Calu3 (cell line): ENCODE data around the gene SLMAP. TPM values are rescaled to one million over a fixed set of nuclear protein-coding genes. Genes with fewer than 3 reads are reported as not detected.

Experiments
- BruUV-seq: library from RNA; stranded (reverse); fragments of 400-500 nt; replicated peaks from 2 replicates; lab custom pipeline; 2021; lab: Mats Ljungman, UMichigan
- CTCF ChIA-PET: fragments of 300-600 bp; sonication (Branson Sonifier 250); formaldehyde crosslinking; loops from one replicate; lab custom pipeline; 2022; ENCODE audit warnings: antibody characterized with exemption; lab: Charles Lee
- DNase-seq: peaks from one replicate; pipeline ENCODE4 v3.0.0; 2022
- H3K27ac Mint-ChIP-seq: one replicate; pipeline ENCODE4 v1.8.0; 2022; ENCODE audit warnings: mixed read lengths; ENCODE audit not compliant: unreplicated experiment
- H3K27me3 Mint-ChIP-seq: one replicate; pipeline ENCODE4 v1.8.0; 2022; ENCODE audit warnings: mixed read lengths; ENCODE audit not compliant: unreplicated experiment
- H3K36me3 Mint-ChIP-seq: one replicate; pipeline ENCODE4 v1.8.0; 2022; ENCODE audit warnings: mild to moderate bottlenecking, moderate library complexity, mixed read lengths; ENCODE audit not compliant: insufficient read depth, unreplicated experiment
- H3K4me1 Mint-ChIP-seq: one replicate; pipeline ENCODE4 v1.8.0; 2022; ENCODE audit warnings: mild to moderate bottlenecking, low read depth, mixed read lengths; ENCODE audit not compliant: unreplicated experiment
- H3K4me3 Mint-ChIP-seq: one replicate; pipeline ENCODE4 v1.8.0; 2022; ENCODE audit warnings: mild to moderate bottlenecking, low read depth, moderate library complexity, mixed read lengths; ENCODE audit not compliant: unreplicated experiment
- H3K9me3 Mint-ChIP-seq: one replicate; pipeline ENCODE4 v1.8.0; 2022; ENCODE audit warnings: low read depth, mixed read lengths; ENCODE audit not compliant: unreplicated experiment
- intact Hi-C: fragments of 100-400 bp; cut with micrococcal nuclease; formaldehyde crosslinking; loops from one replicate; pipeline ENCODE4 v1.10.0; 2022; ENCODE audit not compliant: unreplicated experiment
- total RNA-seq: library from RNA; stranded (reverse); gene quantifications from 2 replicates; pipeline ENCODE4 v1.2.3, GENCODE V29; 2022
- TF ChIP-seq, protein P1 (sequence below): fragments of 200-600 bp; IDR thresholded peaks from one replicate; pipeline ENCODE4 v1.8.0; 2022; ENCODE audit warnings: antibody characterized with exemption; ENCODE audit not compliant: unreplicated experiment

The SLMAP gene
- total RNA-seq, 1 experiment from 2014 or later, result 114 TPM

DNA sequence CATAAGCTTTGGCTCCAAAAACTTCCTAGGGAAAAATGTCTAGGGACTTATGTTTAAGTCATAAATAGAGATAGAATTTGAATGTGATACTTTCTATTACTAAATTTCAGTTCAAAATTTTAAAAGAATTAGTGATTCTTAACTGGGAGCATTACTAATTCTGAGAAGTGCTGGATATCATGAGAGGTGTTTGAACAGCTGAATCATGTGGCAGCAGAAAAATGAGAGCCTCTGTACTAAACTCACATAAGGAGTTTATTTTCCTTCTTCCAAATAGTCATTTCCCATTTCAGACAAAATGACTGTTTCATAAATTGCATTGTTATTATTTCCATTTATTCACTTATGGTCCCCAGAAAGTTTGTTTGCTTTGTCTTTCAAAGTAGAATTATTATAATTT is 62.7 kb downstream of the SLMAP start:
- H3K27ac Mint-ChIP-seq, result no peak overlapping the region
- H3K27me3 Mint-ChIP-seq, result no peaks in the 10 kb centered on the region
- TF ChIP-seq, protein P1, sequence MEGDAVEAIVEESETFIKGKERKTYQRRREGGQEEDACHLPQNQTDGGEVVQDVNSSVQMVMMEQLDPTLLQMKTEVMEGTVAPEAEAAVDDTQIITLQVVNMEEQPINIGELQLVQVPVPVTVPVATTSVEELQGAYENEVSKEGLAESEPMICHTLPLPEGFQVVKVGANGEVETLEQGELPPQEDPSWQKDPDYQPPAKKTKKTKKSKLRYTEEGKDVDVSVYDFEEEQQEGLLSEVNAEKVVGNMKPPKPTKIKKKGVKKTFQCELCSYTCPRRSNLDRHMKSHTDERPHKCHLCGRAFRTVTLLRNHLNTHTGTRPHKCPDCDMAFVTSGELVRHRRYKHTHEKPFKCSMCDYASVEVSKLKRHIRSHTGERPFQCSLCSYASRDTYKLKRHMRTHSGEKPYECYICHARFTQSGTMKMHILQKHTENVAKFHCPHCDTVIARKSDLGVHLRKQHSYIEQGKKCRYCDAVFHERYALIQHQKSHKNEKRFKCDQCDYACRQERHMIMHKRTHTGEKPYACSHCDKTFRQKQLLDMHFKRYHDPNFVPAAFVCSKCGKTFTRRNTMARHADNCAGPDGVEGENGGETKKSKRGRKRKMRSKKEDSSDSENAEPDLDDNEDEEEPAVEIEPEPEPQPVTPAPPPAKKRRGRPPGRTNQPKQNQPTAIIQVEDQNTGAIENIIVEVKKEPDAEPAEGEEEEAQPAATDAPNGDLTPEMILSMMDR, result no peak
- H3K9me3 Mint-ChIP-seq, result no peaks in the 10 kb centered on the region
- H3K36me3 Mint-ChIP-seq, result no peaks in the 10 kb centered on the region
- DNase-seq, result no peak
- intact Hi-C loops, result no loop called here
- CTCF ChIA-PET, result no interaction called here
- no TSS peak for BruUV-seq
- peaks cover 28% of the 10 kb centered on the region for H3K4me1 Mint-ChIP-seq
- H3K4me3 Mint-ChIP-seq, result no peak overlapping the region

DNA sequence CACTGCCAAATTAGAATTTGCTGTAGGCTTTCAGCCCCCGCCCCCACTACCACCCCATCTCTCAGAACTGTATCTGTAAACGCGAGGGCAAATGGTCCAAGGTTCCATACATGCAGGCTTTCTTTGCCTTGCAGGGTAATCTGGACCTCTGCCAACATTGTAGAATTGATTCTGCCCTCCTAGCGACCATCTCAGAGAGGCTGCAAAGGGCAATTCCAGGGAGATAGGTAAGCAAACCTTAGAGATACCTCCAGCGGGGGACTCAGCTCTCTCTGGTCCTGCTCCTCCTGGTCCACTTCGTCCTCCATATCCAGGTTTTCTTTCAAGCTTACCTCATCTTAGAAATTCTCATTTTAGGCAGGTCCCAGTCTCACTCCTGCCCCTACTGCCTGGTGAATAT is 64.4 kb downstream of the SLMAP start:
- no peaks in the 10 kb centered on the region for H3K36me3 Mint-ChIP-seq
- no peaks in the 10 kb centered on the region for H3K27me3 Mint-ChIP-seq
- no peak overlapping the region for H3K4me3 Mint-ChIP-seq
- BruUV-seq, result no TSS peak
- CTCF ChIA-PET, result no interaction called here
- DNase-seq, result no peak
- no peak overlapping the region for H3K27ac Mint-ChIP-seq
- TF ChIP-seq, protein P1, result no peak
- peaks cover 28% of the 10 kb centered on the region for H3K4me1 Mint-ChIP-seq
- H3K9me3 Mint-ChIP-seq, result no peaks in the 10 kb centered on the region
- intact Hi-C loops, result no loop called here

DNA sequence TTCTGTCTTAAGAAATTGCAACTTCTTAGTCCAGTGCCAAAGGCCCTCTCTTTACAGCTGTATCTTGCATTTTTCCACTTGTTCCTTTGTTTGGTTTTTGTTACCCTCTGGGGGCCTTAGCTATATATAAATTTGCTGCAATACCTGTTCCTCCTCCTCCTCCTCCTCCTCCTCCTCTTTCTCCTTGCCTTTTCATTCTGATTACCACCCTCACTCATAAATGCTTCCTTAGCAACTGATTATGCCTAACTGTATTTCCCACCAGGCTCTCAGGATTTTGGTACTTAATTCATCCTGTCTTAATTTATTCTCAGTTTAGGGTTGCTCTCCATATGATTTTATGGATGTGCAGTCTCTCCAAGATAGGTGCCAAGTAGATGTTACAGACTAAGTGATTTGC is 65.7 kb downstream of the SLMAP start:
- Mint-ChIP-seq H3K36me3 (no peaks in the 10 kb centered on the region), H3K27ac (no peak overlapping the region), H3K4me1 (peaks cover 32% of the 10 kb centered on the region), H3K27me3 (no peaks in the 10 kb centered on the region), H3K4me3 (no peak overlapping the region), H3K9me3 (no peaks in the 10 kb centered on the region)
- no TSS peak for BruUV-seq
- TF ChIP-seq, protein P1, result no peak
- intact Hi-C loops, result no loop called here
- CTCF ChIA-PET, result no interaction called here
- no peak for DNase-seq

DNA sequence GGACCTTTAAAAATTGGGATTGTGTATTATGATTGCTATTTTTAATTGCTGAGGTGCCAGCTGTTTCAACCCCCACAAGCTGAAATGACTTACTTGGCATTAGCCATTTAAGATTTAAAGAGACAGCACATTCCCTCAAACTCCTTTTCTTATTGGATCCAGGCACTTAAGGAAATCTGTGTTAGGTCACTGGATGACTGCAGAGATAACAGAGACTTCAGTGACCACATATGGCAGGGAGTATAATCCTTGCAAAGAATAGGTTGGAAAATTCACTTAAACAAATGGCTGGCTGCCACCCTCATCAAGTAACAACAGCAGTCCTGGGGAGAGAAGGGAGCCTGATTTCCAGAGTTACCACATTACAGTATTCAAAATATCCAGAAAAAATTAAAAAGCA is 66.6 kb downstream of the SLMAP start:
- TF ChIP-seq, protein P1, result no peak
- Mint-ChIP-seq H3K36me3 (no peaks in the 10 kb centered on the region), H3K4me3 (no peak overlapping the region), H3K9me3 (no peaks in the 10 kb centered on the region), H3K27me3 (no peaks in the 10 kb centered on the region), H3K27ac (no peak overlapping the region), H3K4me1 (peaks cover 35% of the 10 kb centered on the region)
- DNase-seq, result no peak
- intact Hi-C loops, result no loop called here
- CTCF ChIA-PET, result no interaction called here
- BruUV-seq, result no TSS peak
